HG03097 (cell line): ENCODE results near the gene OGDH.

ENCODE experiments used
- ATAC-seq: cut with Tn5 transposase; IDR thresholded peaks from one replicate; pipeline ENCODE4 v1.9.1; 2021; ENCODE audit not compliant: unreplicated experiment, low FRiP score

The OGDH gene

GRCh38 chr7:44636041-44636584 lies 29.7 kb downstream of the OGDH start:
- ATAC-seq: no peak

DNA sequence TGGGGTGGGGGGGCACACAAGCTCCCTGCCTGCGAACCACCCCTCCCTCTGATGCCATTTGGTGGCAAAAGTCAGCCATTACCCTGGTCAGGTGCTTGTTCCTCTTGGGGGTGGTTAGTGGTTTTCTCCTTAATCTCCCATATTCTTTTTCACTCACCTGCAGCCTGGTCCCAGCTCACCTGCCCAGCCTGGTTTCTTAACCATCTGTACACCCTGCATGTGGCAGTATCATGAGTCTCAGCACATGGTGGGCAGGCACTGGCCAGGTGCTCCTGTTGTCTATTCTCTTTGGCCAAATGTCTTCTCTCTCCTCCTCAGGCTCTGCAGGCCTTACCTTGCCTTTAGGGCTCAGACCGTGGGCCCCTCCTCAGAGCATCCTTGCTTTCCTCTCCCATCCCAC lies 30.5 kb downstream of the OGDH start:
- no peak for ATAC-seq

DNA sequence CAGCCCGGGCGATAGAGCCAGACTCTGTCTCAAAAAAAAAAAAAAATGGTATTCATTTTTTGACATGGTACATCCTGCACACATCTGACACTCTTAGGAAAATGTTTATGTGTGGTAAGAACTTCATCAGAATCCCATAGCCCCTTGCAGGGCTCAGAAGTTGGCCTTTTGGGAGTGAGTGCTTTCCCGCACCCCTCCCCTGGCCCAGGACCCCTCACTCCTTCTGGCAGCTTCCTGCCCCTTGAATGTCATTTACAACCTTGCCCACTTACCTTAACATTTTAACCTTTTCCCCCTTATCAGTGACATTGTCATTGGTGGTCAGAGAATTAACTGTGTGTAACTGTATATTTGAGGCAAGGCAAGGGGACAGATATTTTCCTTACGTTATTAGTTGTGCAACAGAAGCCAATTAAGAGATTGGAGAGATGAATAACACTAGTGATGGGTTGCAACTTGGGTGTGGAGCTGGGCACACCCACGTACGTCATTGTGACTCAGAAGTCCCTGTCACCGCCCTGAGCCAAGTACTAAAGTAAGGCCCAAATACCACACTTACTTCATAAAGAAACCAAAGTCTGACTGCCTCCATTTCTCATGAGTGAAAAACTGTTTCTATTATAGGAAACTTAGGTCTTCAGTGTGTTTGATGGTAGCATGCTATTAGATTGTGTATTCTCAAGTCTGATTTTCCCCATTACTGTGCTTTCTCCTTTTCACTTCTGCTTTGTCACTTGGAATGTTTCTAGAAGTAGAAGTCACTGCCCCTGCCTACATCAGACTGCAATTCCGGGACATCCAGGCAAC lies 31.6 kb downstream of the OGDH start:
- ATAC-seq: peak; percentile 26

- ATAC-seq: peak; percentile 66
Observed at GRCh38 chr7:44638611-44639557, 32.5 kb downstream of the OGDH start.

DNA sequence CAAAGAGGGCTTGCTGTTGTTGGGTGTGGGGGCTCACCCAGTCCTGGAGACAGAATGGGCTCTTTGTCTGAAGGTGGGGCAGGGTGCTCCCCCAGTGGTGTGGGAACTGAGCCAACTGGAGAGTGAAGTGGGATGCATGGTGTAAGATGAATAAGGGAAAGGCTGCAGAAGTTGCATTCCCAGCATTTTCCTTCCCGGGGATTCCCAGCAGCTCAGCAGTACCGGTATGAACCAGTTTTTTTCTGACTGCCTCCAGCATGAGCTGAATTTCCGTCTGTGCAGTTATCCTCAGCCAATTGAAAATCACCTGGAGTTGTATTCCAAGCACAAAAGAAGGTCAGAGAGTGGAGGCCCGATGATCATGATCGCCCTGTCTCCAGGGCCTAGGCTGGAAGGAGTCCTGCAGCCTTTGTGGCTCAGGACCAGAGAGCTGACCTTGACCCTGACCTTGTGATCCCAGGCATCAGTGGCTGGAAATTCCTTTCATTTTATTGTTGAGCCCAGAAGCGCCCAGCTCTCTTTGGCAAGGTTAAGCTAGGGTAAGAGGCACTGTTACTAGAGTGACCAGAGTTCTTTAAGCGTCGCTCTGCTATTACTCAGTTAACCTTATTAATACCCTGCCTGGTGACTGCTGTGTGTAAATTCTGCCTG lies 33.4 kb downstream of the OGDH start:
- no peak for ATAC-seq

DNA sequence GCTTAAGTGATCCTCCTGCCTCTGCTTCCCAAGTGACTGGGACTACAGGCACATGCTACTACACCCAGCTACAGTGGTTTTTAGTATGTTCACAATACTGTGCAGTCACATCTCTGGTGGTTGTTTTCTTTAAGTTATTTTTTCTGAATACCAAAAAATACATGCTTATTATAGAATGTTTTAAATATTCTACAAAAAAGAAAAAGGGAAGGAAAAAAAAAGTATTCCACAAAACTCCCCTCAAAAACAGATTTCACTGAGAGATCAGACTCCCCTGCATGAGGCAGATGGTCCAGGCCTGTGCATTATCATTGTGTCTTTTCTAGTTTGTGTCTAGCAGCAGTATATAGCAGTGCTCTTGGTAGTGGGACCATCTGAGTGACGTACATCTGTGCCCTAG lies 36.8 kb downstream of the OGDH start:
- ATAC-seq: no peak

- ATAC-seq: no peak
Observed at GRCh38 chr7:44645254-44645653, 38.8 kb downstream of the OGDH start.

- ATAC-seq: no peak
Observed at GRCh38 chr7:44645696-44646095, 39.3 kb downstream of the OGDH start.

GRCh38 chr7:44646176-44646920 lies 39.9 kb downstream of the OGDH start:
- ATAC-seq: no peak

DNA sequence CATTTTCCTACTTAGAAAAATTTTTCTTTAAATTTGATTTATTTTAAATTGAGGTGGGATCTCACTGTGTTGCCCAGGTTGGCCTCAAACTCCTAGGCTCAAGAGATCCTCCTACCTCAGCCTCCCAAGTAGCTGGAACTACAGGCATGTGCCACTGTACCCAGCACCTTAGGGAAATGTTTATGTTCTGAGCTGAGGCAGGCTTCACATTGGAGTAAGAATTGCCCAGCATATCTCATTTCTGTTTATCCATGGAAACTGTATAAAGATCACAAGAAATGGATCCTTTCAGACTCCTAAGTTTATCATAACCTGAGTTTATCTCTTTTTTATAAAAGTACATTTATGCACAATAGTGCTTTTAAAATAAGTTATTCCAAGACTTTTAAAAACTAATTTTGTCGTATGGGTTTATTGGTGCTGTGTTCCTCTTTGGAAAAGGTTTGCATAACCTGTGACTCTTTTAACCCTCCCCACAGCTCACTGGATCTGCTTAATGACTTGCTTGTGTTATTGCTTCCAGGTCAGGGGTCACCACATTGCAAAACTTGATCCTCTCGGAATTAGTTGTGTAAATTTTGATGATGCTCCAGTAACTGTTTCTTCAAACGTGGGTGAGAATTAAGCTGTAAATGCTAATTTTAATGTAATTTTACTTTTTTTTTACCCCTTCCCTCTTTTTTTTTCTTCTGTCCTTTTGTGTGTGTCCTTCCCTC lies 40.7 kb downstream of the OGDH start:
- ATAC-seq: no peak

- no peak for ATAC-seq
Observed at GRCh38 chr7:44647981-44648714, 41.7 kb downstream of the OGDH start.

- ATAC-seq: no peak
Observed at GRCh38 chr7:44650242-44650641, 43.8 kb downstream of the OGDH start.

DNA sequence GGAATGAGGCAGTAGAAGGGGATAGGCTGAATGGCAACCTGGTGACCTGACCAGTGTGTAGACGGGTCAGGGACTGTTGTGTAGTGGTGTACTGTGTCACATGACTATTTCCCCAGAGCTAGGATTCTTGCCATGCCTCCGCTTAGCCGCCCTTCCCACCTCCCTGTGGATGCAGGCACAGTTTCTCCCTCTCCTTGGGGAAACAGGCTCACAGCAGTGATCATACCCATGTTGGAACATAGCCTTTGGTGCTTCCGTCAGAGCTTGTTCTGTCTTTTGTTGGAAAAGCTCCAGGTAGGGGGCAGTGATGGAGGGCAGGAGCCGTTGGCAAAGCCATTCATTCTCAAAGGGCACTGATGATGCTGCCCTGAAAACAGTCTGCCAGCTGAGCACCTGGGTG lies 44.3 kb downstream of the OGDH start:
- no peak for ATAC-seq

DNA sequence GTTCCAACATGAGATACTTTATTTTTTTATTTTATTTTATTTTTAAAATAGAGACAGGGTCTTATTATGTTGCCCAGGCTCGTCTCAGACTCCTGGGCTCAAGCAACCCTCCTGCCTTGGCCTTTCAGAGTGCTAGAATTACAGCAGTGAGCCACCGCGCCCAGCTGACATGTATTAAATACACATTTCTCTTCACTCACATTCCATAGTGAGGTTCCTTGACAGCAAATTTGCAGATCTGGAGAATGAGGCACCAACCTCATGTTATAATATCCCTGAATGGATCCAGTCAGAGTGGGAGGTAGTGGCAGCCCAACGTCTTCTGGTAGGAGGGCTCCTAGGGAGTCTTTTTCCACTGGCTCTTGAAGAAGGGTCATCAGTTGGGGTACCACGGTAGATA lies 46.1 kb downstream of the OGDH start:
- no peak for ATAC-seq

GRCh38 chr7:44654255-44654796 lies 47.9 kb downstream of the OGDH start:
- no peak for ATAC-seq

GRCh38 chr7:44655341-44655740 lies 48.9 kb downstream of the OGDH start:
- no peak for ATAC-seq

DNA sequence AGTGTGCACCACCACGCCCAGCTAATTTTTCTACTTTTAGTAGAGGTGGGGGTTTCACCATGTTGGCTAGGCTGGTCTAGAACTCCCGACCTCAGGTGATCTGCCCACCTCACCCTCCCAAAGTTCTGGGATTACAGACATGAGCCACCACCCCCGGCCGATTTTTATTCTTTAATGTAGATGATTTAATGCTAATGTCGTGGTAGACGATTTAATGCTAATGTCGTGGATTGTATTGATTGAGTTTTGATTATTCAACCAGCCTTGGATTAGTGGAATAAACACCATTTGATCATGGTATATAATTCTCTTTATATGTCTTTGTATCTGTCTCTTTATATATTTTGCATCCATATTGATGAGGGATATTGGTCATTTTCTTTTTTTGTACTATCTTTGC lies 52.6 kb downstream of the OGDH start:
- ATAC-seq: no peak

DNA sequence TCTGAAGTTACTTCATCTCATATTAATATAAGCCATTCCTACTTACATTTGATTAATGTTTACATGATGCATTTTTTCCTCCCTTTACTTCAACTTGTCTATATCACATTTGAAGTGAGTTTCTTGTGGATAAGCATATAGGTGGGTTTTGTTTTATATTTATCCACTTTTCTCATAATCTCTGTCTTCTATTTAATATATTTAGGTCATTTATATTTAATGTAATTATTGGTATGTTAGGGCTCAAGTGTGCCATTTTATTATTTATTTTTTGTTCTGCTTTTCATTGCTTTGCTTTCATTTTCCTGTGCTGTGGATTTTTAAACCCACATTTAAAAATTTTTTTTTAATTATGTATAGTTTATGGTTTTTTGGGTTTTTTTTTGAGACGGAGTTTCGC lies 54.8 kb downstream of the OGDH start:
- ATAC-seq: no peak
